Stimulated activated CD4-positive, alpha-beta T cell treated with anti-CD3 and anti-CD28 coated beads, Interleukin-4, amount 100 ng/mL, for 24 hours (primary cell): ENCODE data around the gene PDE1A.

Source experiments
- DNase-seq: peaks from one replicate; pipeline ENCODE4 v3.0.0-alpha.2; 2020

PDE1A gene

GRCh38 chr2:182426918-182427240 lies at the start of gene PDE1A:
PDE1A (minus strand) TSS chr2:182427036.
- DNase-seq = no peak

GRCh38 chr2:182473635-182474034 lies 46.8 kb upstream of the PDE1A start:
- no peak for DNase-seq

- no peak for DNase-seq
These were observed 36.9 kb upstream of the PDE1A start for GRCh38 chr2:182463760-182464159.

GRCh38 chr2:182456784-182457183 lies 29.9 kb upstream of the PDE1A start:
- no peak for DNase-seq

- DNase-seq = no peak
These were observed 25.7 kb upstream of the PDE1A start for GRCh38 chr2:182452456-182452990.

GRCh38 chr2:182448371-182448770 lies 21.5 kb upstream of the PDE1A start:
- no peak for DNase-seq

GRCh38 chr2:182447863-182448262 lies 21.0 kb upstream of the PDE1A start:
- no peak for DNase-seq

GRCh38 chr2:182447163-182447562 lies 20.3 kb upstream of the PDE1A start:
- no peak for DNase-seq

GRCh38 chr2:182446087-182446486 lies 19.3 kb upstream of the PDE1A start:
- DNase-seq = no peak

- DNase-seq = no peak
These were observed 18.6 kb upstream of the PDE1A start for GRCh38 chr2:182445391-182445965.

- DNase-seq = no peak
These were observed 18.0 kb upstream of the PDE1A start for GRCh38 chr2:182444806-182445205.

GRCh38 chr2:182444170-182444569 lies 17.3 kb upstream of the PDE1A start:
- DNase-seq = no peak

- no peak for DNase-seq
These were observed 9.4 kb upstream of the PDE1A start for GRCh38 chr2:182436252-182436651.

GRCh38 chr2:182435754-182436153 lies 8.9 kb upstream of the PDE1A start:
- DNase-seq = no peak

GRCh38 chr2:182432051-182432450 lies 5.2 kb upstream of the PDE1A start:
- no peak for DNase-seq

- no peak for DNase-seq
These were observed 1.6 kb upstream of the PDE1A start for GRCh38 chr2:182428476-182428875.

- DNase-seq = no peak
These were observed 536 bp downstream of the PDE1A start for GRCh38 chr2:182426082-182426917.

GRCh38 chr2:182422864-182423263 lies 4.0 kb downstream of the PDE1A start:
- no peak for DNase-seq

GRCh38 chr2:182420669-182421068 lies 6.2 kb downstream of the PDE1A start:
- DNase-seq = no peak

- no peak for DNase-seq
These were observed 10.0 kb downstream of the PDE1A start for GRCh38 chr2:182416861-182417260.

- DNase-seq = no peak
These were observed 10.6 kb downstream of the PDE1A start for GRCh38 chr2:182416191-182416590.

GRCh38 chr2:182415771-182416170 lies 11.1 kb downstream of the PDE1A start:
- DNase-seq = no peak

GRCh38 chr2:182412858-182413257 lies 14.0 kb downstream of the PDE1A start:
- no peak for DNase-seq

- DNase-seq = no peak
These were observed 16.7 kb downstream of the PDE1A start for GRCh38 chr2:182410120-182410519.

- no peak for DNase-seq
These were observed 20.6 kb downstream of the PDE1A start for GRCh38 chr2:182406221-182406620.
